ENCODE data around the gene VARS1. TPM values are rescaled to one million over a fixed set of nuclear protein-coding genes. Genes with fewer than 3 reads are reported as not detected.

VARS1 gene
- total RNA-seq, 1 donor from 2014 or later, result 53.0 TPM

GRCh38 chr6:31837369-31838113, 42.0 kb upstream of the VARS1 start:
- TF ChIP-seq CTCF (IDR thresholded peaks at IDR 0.05; ENCODE audit: unreplicated experiment), result no peak
- DNase-seq (ENCODE audit: low spot score), result no peak
- H3K9me3 Mint-ChIP-seq (ENCODE audit: unreplicated experiment), result no peaks in the 10 kb centered on the region
- H3K4me1 Mint-ChIP-seq (ENCODE audit: unreplicated experiment), result peaks cover 20% of the 10 kb centered on the region
- no peaks in the 10 kb centered on the region for H3K27me3 Mint-ChIP-seq (ENCODE audit: unreplicated experiment)
- peak overlapping the region; percentile 86 for H3K4me3 Mint-ChIP-seq (ENCODE audit: unreplicated experiment)
- peaks cover 14% of the 10 kb centered on the region for H3K36me3 Mint-ChIP-seq (ENCODE audit: low read depth, unreplicated experiment)
- peak overlapping the region; percentile 74 for H3K27ac Mint-ChIP-seq (ENCODE audit: unreplicated experiment)

- Mint-ChIP-seq H3K4me1 (ENCODE audit: unreplicated experiment) (peaks cover 20% of the 10 kb centered on the region), H3K27ac (ENCODE audit: unreplicated experiment) (peak overlapping the region; percentile 73), H3K4me3 (ENCODE audit: unreplicated experiment) (peak overlapping the region; percentile 92), H3K36me3 (ENCODE audit: low read depth, unreplicated experiment) (peaks cover 14% of the 10 kb centered on the region), H3K9me3 (ENCODE audit: unreplicated experiment) (no peaks in the 10 kb centered on the region), H3K27me3 (ENCODE audit: unreplicated experiment) (no peaks in the 10 kb centered on the region)
- DNase-seq (ENCODE audit: low spot score), result no peak
- no peak for TF ChIP-seq CTCF (IDR thresholded peaks at IDR 0.05; ENCODE audit: unreplicated experiment)
These were observed 41.2 kb upstream of the VARS1 start for GRCh38 chr6:31836474-31837368.

- peaks cover 14% of the 10 kb centered on the region for H3K36me3 Mint-ChIP-seq (ENCODE audit: low read depth, unreplicated experiment)
- H3K4me1 Mint-ChIP-seq (ENCODE audit: unreplicated experiment), result peaks cover 20% of the 10 kb centered on the region
- TF ChIP-seq CTCF (IDR thresholded peaks at IDR 0.05; ENCODE audit: unreplicated experiment), result no peak
- no peaks in the 10 kb centered on the region for H3K27me3 Mint-ChIP-seq (ENCODE audit: unreplicated experiment)
- H3K9me3 Mint-ChIP-seq (ENCODE audit: unreplicated experiment), result no peaks in the 10 kb centered on the region
- peak overlapping the region; percentile 92 for H3K4me3 Mint-ChIP-seq (ENCODE audit: unreplicated experiment)
- H3K27ac Mint-ChIP-seq (ENCODE audit: unreplicated experiment), result peak overlapping the region; percentile 80
- no peak for DNase-seq (ENCODE audit: low spot score)
These were observed 40.5 kb upstream of the VARS1 start for GRCh38 chr6:31836047-31836473.

- H3K4me1 Mint-ChIP-seq (ENCODE audit: unreplicated experiment), result peaks cover 24% of the 10 kb centered on the region
- peaks cover 14% of the 10 kb centered on the region for H3K36me3 Mint-ChIP-seq (ENCODE audit: low read depth, unreplicated experiment)
- peak overlapping the region; percentile 98 for H3K4me3 Mint-ChIP-seq (ENCODE audit: unreplicated experiment)
- DNase-seq (ENCODE audit: low spot score), result peak; percentile 72
- H3K9me3 Mint-ChIP-seq (ENCODE audit: unreplicated experiment), result no peaks in the 10 kb centered on the region
- H3K27ac Mint-ChIP-seq (ENCODE audit: unreplicated experiment), result peak overlapping the region; percentile 97
- TF ChIP-seq CTCF (IDR thresholded peaks at IDR 0.05; ENCODE audit: unreplicated experiment), result no peak
- H3K27me3 Mint-ChIP-seq (ENCODE audit: unreplicated experiment), result peaks cover 2% of the 10 kb centered on the region
These were observed 39.1 kb upstream of the VARS1 start for GRCh38 chr6:31834367-31835250.
